ENCODE results near the gene DSTYK. TPM values are rescaled to one million over a fixed set of nuclear protein-coding genes. Genes with fewer than 3 reads are reported as not detected.

The DSTYK gene
- total RNA-seq, result 11.3 and 13.7 TPM in 2 replicates

DNA sequence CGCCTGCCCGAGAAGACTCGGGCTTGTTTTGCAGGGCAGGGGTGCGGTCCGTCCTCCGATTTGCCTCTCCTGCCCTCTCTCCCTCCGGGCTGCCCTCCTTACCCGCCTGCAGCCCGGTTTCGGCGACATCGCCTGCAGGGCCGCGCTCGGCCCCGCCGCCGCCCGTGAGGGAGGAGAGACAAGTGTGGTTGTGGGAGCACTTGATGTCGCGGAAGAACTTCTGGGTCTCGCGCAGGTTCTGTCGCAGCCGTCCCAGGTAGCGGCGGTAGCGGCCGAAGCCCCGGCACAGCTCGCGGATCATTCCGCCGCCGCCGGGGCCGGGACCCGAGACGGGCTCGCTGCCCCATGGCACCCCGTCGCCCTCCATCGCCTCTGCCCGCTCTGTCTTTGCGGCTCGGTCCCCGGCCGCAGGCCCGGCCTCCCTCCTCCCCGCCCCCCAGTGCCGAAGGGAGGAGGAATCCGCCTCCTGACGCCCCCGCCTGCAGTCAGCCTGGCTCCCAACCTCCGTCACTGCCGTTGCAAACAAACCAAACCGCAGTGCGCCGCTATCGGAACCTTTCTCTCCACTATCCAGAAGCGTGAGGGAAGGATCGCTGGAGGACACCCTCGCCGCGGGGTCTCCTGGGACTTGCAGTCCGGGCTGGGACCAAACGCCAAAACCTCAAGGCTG is at the start of gene DSTYK:
DSTYK (minus strand) TSS at position 534 of the 670 bp plus-strand sequence; CDS start at position 367, 167 bp downstream.
- DNase-seq (ENCODE audit: low read depth) (peak; percentile 87), FAIRE-seq (no peak)
- TF ChIP-seq CTCF (IDR thresholded peaks at IDR 0.05; ENCODE audit: insufficient read depth, low read length, severe bottlenecking), result no peak
- Histone ChIP-seq H3K27me3 (ENCODE audit: control insufficient read depth, insufficient read depth, low read length) (no peaks in the 10 kb centered on the region), H3K4me3 (ENCODE audit: low read depth, low read length) (peak within 1 kb of the TSS; percentile 98), H3K36me3 (ENCODE audit: control insufficient read depth, insufficient read depth, low read length) (no peaks in the 10 kb centered on the region)

- FAIRE-seq (no peak), DNase-seq (ENCODE audit: low read depth) (no peak)
- no peak for TF ChIP-seq CTCF (IDR thresholded peaks at IDR 0.05; ENCODE audit: insufficient read depth, low read length, severe bottlenecking)
- H3K27me3 ChIP-seq (ENCODE audit: control insufficient read depth, insufficient read depth, low read length), result no peaks in the 10 kb centered on the region
- no peak overlapping the region for H3K4me3 ChIP-seq (ENCODE audit: low read depth, low read length)
- no peaks in the 10 kb centered on the region for H3K36me3 ChIP-seq (ENCODE audit: control insufficient read depth, insufficient read depth, low read length)
Observed at GRCh38 chr1:205259998-205260397, 48.5 kb upstream of the DSTYK start.

DNA sequence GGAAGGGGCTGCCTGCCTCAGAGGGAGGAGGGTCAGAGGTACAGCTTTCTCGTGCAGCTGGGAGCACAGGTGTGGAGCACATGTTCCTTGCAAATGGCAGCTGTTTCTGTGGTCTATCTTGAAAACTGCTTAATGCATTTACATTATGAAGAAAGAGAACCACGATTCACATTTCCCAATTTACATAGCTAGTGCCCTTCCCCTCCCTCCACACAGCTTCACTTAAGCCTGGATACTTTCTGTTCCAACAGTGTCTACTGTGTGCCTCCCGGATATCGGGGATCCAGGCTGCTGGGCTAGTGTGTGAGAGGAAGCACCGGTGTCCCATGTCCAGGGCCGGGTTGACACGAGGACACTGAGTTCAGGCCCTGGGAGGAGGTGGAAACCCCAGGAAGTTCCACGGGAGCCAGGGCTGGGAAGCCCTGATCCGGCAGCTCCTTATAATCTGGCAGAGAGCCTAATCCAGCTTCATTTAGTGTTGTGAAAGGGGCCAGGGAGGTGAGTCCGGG is 47.9 kb upstream of the DSTYK start:
- Histone ChIP-seq H3K4me3 (ENCODE audit: low read depth, low read length) (no peak overlapping the region), H3K27me3 (ENCODE audit: control insufficient read depth, insufficient read depth, low read length) (no peaks in the 10 kb centered on the region), H3K36me3 (ENCODE audit: control insufficient read depth, insufficient read depth, low read length) (no peaks in the 10 kb centered on the region)
- FAIRE-seq (no peak), DNase-seq (ENCODE audit: low read depth) (peak; percentile 35)
- TF ChIP-seq CTCF (IDR thresholded peaks at IDR 0.05; ENCODE audit: insufficient read depth, low read length, severe bottlenecking), result no peak

DNA sequence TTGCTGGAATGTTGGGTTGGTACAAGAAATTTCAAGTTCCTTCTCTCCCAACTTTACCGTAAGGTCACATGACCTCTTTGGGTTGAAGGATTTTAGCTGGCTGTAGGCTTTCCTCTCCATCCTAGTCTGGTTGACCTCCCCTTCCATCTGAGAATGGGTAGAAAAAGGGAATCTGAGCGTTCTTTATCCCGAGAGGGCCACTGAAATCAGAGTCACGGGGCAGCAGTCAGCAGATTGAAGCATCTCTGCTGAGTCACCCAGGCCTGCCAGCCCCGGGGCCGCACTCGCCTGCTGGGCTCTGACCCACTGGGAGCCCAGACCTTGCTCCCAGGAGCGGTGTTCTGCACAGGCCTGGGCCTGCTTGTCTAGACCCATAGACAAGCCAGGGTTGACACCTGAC is 47.2 kb upstream of the DSTYK start:
- Histone ChIP-seq H3K36me3 (ENCODE audit: control insufficient read depth, insufficient read depth, low read length) (no peaks in the 10 kb centered on the region), H3K27me3 (ENCODE audit: control insufficient read depth, insufficient read depth, low read length) (no peaks in the 10 kb centered on the region), H3K4me3 (ENCODE audit: low read depth, low read length) (no peak overlapping the region)
- no peak for FAIRE-seq
- DNase-seq (ENCODE audit: low read depth), result peak; percentile 95
- no peak for TF ChIP-seq CTCF (IDR thresholded peaks at IDR 0.05; ENCODE audit: insufficient read depth, low read length, severe bottlenecking)

DNA sequence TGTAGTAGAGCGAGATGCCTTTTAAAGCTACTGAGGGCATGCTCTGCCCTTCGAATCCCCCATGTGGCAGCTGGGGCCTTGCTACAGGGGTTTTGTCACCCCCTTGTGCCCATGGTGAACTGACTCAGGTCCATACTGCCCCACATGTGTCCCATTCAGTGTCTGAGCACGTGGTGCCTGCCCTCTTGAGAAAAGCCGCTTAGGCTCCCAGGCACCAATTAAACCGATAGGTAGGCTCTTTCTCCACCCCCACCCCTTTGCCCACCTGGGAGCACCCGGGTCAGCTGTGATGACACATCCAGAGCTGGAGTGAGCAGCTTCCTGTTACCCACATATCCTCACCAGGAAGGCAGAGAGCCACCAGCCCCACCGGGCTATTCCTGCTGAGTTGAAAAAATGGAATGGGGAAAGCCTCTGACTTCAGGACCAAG is 46.8 kb upstream of the DSTYK start:
- no peak overlapping the region for H3K4me3 ChIP-seq (ENCODE audit: low read depth, low read length)
- DNase-seq (ENCODE audit: low read depth), result peak; percentile 76
- TF ChIP-seq CTCF (IDR thresholded peaks at IDR 0.05; ENCODE audit: insufficient read depth, low read length, severe bottlenecking), result no peak
- FAIRE-seq, result no peak
- no peaks in the 10 kb centered on the region for H3K36me3 ChIP-seq (ENCODE audit: control insufficient read depth, insufficient read depth, low read length)
- no peaks in the 10 kb centered on the region for H3K27me3 ChIP-seq (ENCODE audit: control insufficient read depth, insufficient read depth, low read length)

- H3K36me3 ChIP-seq (ENCODE audit: control insufficient read depth, insufficient read depth, low read length), result no peaks in the 10 kb centered on the region
- no peak for TF ChIP-seq CTCF (IDR thresholded peaks at IDR 0.05; ENCODE audit: insufficient read depth, low read length, severe bottlenecking)
- no peak for DNase-seq (ENCODE audit: low read depth)
- no peaks in the 10 kb centered on the region for H3K27me3 ChIP-seq (ENCODE audit: control insufficient read depth, insufficient read depth, low read length)
- FAIRE-seq, result no peak
- H3K4me3 ChIP-seq (ENCODE audit: low read depth, low read length), result no peak overlapping the region
Observed at GRCh38 chr1:205257735-205258134, 46.2 kb upstream of the DSTYK start.

All from bronchial epithelial cell (primary cell).